Suprapubic skin (tissue), 4 donors: ENCODE measurements around the gene PFAS. TPM values are rescaled to one million over a fixed set of nuclear protein-coding genes. Genes with fewer than 3 reads are reported as not detected.

Source experiments
- DNase-seq, 2 donors: peaks; one replicate each; pipeline ENCODE4 v3.0.0-alpha.2; 2019; ENCODE audit warnings: low spot score in 2 of 2
- H3K27ac ChIP-seq: fragments of 200-600 bp; sonication (generic); one replicate; pipeline ENCODE4 v1.5.1; 2019
- H3K27me3 ChIP-seq: fragments of 200-600 bp; sonication (generic); one replicate; pipeline ENCODE4 v1.5.1; 2019
- H3K36me3 ChIP-seq: fragments of 200-600 bp; sonication (generic); one replicate; pipeline ENCODE4 v1.5.1; 2019
- H3K4me1 ChIP-seq: fragments of 200-600 bp; sonication (generic); one replicate; pipeline ENCODE4 v1.5.1; 2019
- H3K4me3 ChIP-seq: fragments of 200-600 bp; sonication (generic); one replicate; pipeline ENCODE4 v1.5.1; 2019; ENCODE audit warnings: mild to moderate bottlenecking
- H3K9me3 ChIP-seq: fragments of 200-600 bp; sonication (generic); one replicate; pipeline ENCODE4 v1.5.1; 2019
- EP300 ChIP-seq: sonication (generic); formaldehyde crosslinking; IDR thresholded peaks from one replicate; pipeline ENCODE4 v1.6.1; 2017; ENCODE audit warnings: antibody characterized with exemption
- POLR2A ChIP-seq, 2 donors: fragments of 450-650 bp; IDR thresholded peaks; one replicate each; pipeline ENCODE4 v1.6.1; 2017; ENCODE audit warnings: antibody characterized with exemption in 2 of 2, mild to moderate bottlenecking in 2 of 2, moderate library complexity in 2 of 2
- POLR2AphosphoS5 ChIP-seq, 3 donors: sonication (generic); formaldehyde crosslinking; IDR thresholded peaks; one replicate each; pipeline ENCODE4 v1.6.1; 2017; ENCODE audit warnings: antibody characterized with exemption in 3 of 3
- WGBS: methylation state at CpG from one replicate; pipeline ENCODE4 v1.1.5; 2018; 5-methylcytosine and 5-hydroxymethylcytosine counted together
- total RNA-seq, 4 donors: library from RNA; depleted of rRNA; stranded (reverse); fragments of >200 nt; gene quantifications; one replicate each; pipeline ENCODE4 v1.1.0, GENCODE V29; 2016
- TF ChIP-seq, protein P1 (sequence below), 2 donors: fragments of 200-600 bp in 1 of 2; fragments of 450-650 bp in 1 of 2; sonication (generic) in 1 of 2; IDR thresholded peaks; one replicate each; pipeline ENCODE4 v1.5.1; 2016 to 2019; ENCODE audit warnings: antibody characterized with exemption in 2 of 2, mild to moderate bottlenecking in 1 of 2, moderate library complexity in 1 of 2

The PFAS gene
- total RNA-seq, 4 donors from 2014 or later, result 13.0 to 35.1 (median 16.7) TPM

- no peaks in the 10 kb centered on the region for H3K9me3 ChIP-seq
- no peak overlapping the region for H3K27ac ChIP-seq
- no peaks in the 10 kb centered on the region for H3K4me1 ChIP-seq
- no peaks in the 10 kb centered on the region for H3K27me3 ChIP-seq
- no peak for DNase-seq
- H3K36me3 ChIP-seq, result peaks cover 67% of the 10 kb centered on the region
- H3K4me3 ChIP-seq, result no peak overlapping the region
- TF ChIP-seq POLR2AphosphoS5 (IDR thresholded peaks at IDR 0.05), result no peak
- no peak for TF ChIP-seq POLR2A (IDR thresholded peaks at IDR 0.05)
- TF ChIP-seq EP300, result no peak
- TF ChIP-seq, protein P1, sequence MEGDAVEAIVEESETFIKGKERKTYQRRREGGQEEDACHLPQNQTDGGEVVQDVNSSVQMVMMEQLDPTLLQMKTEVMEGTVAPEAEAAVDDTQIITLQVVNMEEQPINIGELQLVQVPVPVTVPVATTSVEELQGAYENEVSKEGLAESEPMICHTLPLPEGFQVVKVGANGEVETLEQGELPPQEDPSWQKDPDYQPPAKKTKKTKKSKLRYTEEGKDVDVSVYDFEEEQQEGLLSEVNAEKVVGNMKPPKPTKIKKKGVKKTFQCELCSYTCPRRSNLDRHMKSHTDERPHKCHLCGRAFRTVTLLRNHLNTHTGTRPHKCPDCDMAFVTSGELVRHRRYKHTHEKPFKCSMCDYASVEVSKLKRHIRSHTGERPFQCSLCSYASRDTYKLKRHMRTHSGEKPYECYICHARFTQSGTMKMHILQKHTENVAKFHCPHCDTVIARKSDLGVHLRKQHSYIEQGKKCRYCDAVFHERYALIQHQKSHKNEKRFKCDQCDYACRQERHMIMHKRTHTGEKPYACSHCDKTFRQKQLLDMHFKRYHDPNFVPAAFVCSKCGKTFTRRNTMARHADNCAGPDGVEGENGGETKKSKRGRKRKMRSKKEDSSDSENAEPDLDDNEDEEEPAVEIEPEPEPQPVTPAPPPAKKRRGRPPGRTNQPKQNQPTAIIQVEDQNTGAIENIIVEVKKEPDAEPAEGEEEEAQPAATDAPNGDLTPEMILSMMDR (IDR thresholded peaks at IDR 0.05), result no peak
- 98% methylated on average over 8 of the region's 9 CpGs for WGBS
Measured at GRCh38 chr17:8255499-8255898, 6.4 kb downstream of the PFAS start.

- H3K9me3 ChIP-seq, result no peaks in the 10 kb centered on the region
- H3K4me3 ChIP-seq, result no peak overlapping the region
- H3K27me3 ChIP-seq, result no peaks in the 10 kb centered on the region
- DNase-seq, result no peak
- no peak for TF ChIP-seq EP300
- TF ChIP-seq, protein P1 (IDR thresholded peaks at IDR 0.05), result no peak
- no peak for TF ChIP-seq POLR2AphosphoS5 (IDR thresholded peaks at IDR 0.05)
- TF ChIP-seq POLR2A (IDR thresholded peaks at IDR 0.05), result no peak
- H3K4me1 ChIP-seq, result no peaks in the 10 kb centered on the region
- WGBS, result 96% methylated on average over 6 of the region's 10 CpGs
- H3K27ac ChIP-seq, result no peak overlapping the region
- peaks cover 75% of the 10 kb centered on the region for H3K36me3 ChIP-seq
Measured at GRCh38 chr17:8256291-8256690, 7.2 kb downstream of the PFAS start.

DNA sequence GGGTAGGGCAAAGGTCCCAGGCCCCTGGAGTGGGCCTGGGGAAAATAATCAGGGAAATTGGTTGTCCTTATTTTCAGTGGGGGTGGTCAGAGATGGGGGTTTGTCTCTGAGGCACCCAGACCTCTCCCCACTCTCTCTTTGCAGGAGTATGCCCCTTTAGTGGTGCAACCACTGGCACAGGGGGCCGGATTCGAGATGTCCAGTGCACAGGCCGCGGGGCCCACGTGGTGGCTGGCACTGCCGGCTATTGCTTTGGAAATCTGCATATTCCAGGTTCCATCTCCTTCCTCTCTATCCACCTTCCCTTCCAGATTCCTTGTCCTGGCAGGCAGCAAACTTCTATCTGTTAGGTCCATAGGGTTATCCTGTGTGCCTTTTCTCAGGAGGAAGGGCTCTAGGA, 7.6 kb downstream of the PFAS start:
- DNase-seq, result no peak
- 100% methylated on average over 5 of the region's 6 CpGs for WGBS
- Histone ChIP-seq H3K4me3 (no peak overlapping the region), H3K9me3 (no peaks in the 10 kb centered on the region), H3K27me3 (no peaks in the 10 kb centered on the region), H3K27ac (no peak overlapping the region), H3K4me1 (no peaks in the 10 kb centered on the region), H3K36me3 (peaks cover 79% of the 10 kb centered on the region)
- TF ChIP-seq POLR2A (IDR thresholded peaks at IDR 0.05), result no peak
- no peak for TF ChIP-seq POLR2AphosphoS5 (IDR thresholded peaks at IDR 0.05)
- TF ChIP-seq, protein P1 (IDR thresholded peaks at IDR 0.05), result no peak
- no peak for TF ChIP-seq EP300

DNA sequence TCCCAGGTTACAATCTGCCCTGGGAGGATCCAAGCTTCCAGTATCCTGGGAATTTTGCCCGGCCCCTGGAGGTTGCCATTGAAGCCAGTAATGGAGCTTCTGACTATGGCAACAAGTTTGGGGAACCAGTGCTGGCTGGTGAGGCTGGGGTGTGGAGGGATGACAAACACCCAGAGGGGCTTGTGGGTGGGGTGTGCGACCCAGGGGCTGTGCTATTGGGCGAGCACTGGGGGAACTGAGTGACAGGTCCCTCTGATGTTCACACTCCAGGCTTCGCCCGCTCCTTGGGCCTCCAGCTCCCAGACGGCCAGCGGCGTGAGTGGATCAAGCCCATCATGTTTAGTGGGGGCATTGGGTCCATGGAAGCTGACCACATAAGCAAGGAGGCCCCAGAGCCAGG, 8.7 kb downstream of the PFAS start:
- no peaks in the 10 kb centered on the region for H3K4me1 ChIP-seq
- H3K9me3 ChIP-seq, result no peaks in the 10 kb centered on the region
- H3K36me3 ChIP-seq, result peaks cover 87% of the 10 kb centered on the region
- H3K4me3 ChIP-seq, result no peak overlapping the region
- no peak for TF ChIP-seq POLR2A (IDR thresholded peaks at IDR 0.05)
- TF ChIP-seq, protein P1 (IDR thresholded peaks at IDR 0.05), result no peak
- TF ChIP-seq POLR2AphosphoS5 (IDR thresholded peaks at IDR 0.05), result no peak
- TF ChIP-seq EP300, result no peak
- no peak for DNase-seq
- no peaks in the 10 kb centered on the region for H3K27me3 ChIP-seq
- no peak overlapping the region for H3K27ac ChIP-seq
- WGBS, result 93% methylated on average over 7 of the region's 8 CpGs

DNA sequence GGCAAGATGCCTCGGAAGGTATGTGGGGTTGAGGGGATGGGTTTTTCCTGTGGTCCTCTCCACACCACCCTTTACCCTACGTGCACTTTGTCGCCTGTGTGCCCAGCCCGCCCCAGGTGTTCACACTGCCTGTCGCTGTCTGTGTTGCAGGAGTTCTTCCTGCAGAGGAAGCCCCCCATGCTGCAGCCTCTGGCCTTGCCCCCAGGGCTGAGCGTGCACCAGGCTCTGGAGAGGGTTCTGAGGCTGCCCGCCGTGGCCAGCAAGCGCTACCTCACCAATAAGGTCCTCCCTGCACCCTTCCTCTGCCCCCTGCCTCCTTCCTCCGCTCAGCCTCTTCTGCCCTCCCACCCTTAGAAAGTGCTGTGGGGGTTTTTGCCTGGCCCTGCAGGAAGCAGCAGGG, 15.2 kb downstream of the PFAS start:
- WGBS, result 99% methylated on average over 9 of the region's 10 CpGs
- TF ChIP-seq, protein P1 (IDR thresholded peaks at IDR 0.05), result no peak
- TF ChIP-seq EP300 (no peak), POLR2A (IDR thresholded peaks at IDR 0.05) (no peak), POLR2AphosphoS5 (IDR thresholded peaks at IDR 0.05) (no peak)
- peaks cover 90% of the 10 kb centered on the region for H3K36me3 ChIP-seq

More for the DNA sequence above, 15.2 kb downstream of the PFAS start:
- Histone ChIP-seq H3K4me1 (no peaks in the 10 kb centered on the region), H3K9me3 (no peaks in the 10 kb centered on the region), H3K27me3 (no peaks in the 10 kb centered on the region), H3K27ac (no peak overlapping the region), H3K4me3 (no peak overlapping the region)
- DNase-seq, result no peak
